Ishikawa (cell line): Measurements from ENCODE around the gene WWOX.

ENCODE experiments used
- CEBPB ChIP-seq: IDR thresholded peaks from 2 replicates; pipeline ENCODE4 v1.6.1; 2012
- CREB1 ChIP-seq: IDR thresholded peaks from 2 replicates; pipeline ENCODE4 v1.6.1; 2012; ENCODE audit warnings: low read depth
- EP300 ChIP-seq: IDR thresholded peaks from 2 replicates; pipeline ENCODE4 v1.6.1; 2012; ENCODE audit warnings: borderline replicate concordance
- MAX ChIP-seq: IDR thresholded peaks from 2 replicates; pipeline ENCODE4 v1.6.1; 2012
- NFIC ChIP-seq: IDR thresholded peaks from 2 replicates; pipeline ENCODE4 v1.6.1; 2012
- RAD21 ChIP-seq: IDR thresholded peaks from 2 replicates; pipeline ENCODE4 v1.6.1; 2012; ENCODE audit warnings: low read depth
- REST ChIP-seq: IDR thresholded peaks from 2 replicates; pipeline ENCODE4 v1.6.1; 2012; ENCODE audit warnings: low read depth, mild to moderate bottlenecking
- TAF1 ChIP-seq: IDR thresholded peaks from 2 replicates; pipeline ENCODE4 v1.6.1; 2012; ENCODE audit warnings: low read depth, mild to moderate bottlenecking
- TCF12 ChIP-seq: IDR thresholded peaks from 2 replicates; pipeline ENCODE4 v1.6.1; 2012; ENCODE audit warnings: low read depth
- TEAD4 ChIP-seq: IDR thresholded peaks from 2 replicates; pipeline ENCODE4 v1.6.1; 2012
- USF1 ChIP-seq: IDR thresholded peaks from 2 replicates; pipeline ENCODE4 v1.6.1; 2012
- YY1 ChIP-seq: IDR thresholded peaks from 2 replicates; pipeline ENCODE4 v1.6.1; 2012; ENCODE audit warnings: low read depth
- ZBTB7A ChIP-seq: IDR thresholded peaks from 2 replicates; pipeline ENCODE4 v1.6.1; 2012; ENCODE audit warnings: low read depth

WWOX gene

GRCh38 chr16:78647491-78647890 lies 548.0 kb downstream of the WWOX start:
- TF ChIP-seq NFIC (no peak), TAF1 (no peak), RAD21 (no peak), CREB1 (no peak), REST (no peak), ZBTB7A (no peak), USF1 (no peak)

GRCh38 chr16:78648517-78648916 lies 549.1 kb downstream of the WWOX start:
- TF ChIP-seq TCF12 (no peak), NFIC (no peak), TEAD4 (no peak), MAX (no peak), RAD21 (no peak), EP300 (no peak), YY1 (no peak), CEBPB (no peak), USF1 (no peak), REST (no peak), CREB1 (no peak)

GRCh38 chr16:78650339-78651074 lies 551.1 kb downstream of the WWOX start:
- no peak for TF ChIP-seq YY1
- no peak for TF ChIP-seq ZBTB7A
- TF ChIP-seq MAX: no peak
- TF ChIP-seq RAD21: no peak
- TF ChIP-seq NFIC: no peak
- no peak for TF ChIP-seq TEAD4

GRCh38 chr16:78654929-78655328 lies 555.5 kb downstream of the WWOX start:
- no peak for TF ChIP-seq TEAD4
- no peak for TF ChIP-seq REST
- no peak for TF ChIP-seq MAX
- no peak for TF ChIP-seq TCF12
- TF ChIP-seq USF1: no peak
